OCI-LY7 (cell line): ENCODE results near the gene WDR18. TPM values are rescaled to one million over a fixed set of nuclear protein-coding genes. Genes with fewer than 3 reads are reported as not detected.

Experiments
- BruUV-seq: library from RNA; stranded (reverse); fragments of 400-500 nt; replicated peaks from 2 replicates; lab custom pipeline; 2021; lab: Mats Ljungman, UMichigan
- CTCF ChIA-PET: fragments of 300-600 bp; sonication (Branson Sonifier 250); formaldehyde crosslinking; loops from one replicate; lab custom pipeline; 2022; ENCODE audit warnings: antibody characterized with exemption; ENCODE audit not compliant: unreplicated experiment; lab: Charles Lee
- POLR2A ChIA-PET: fragments of 300-600 bp; sonication (Branson Sonifier 250); formaldehyde crosslinking; loops from one replicate; lab custom pipeline; 2022; ENCODE audit warnings: antibody characterized with exemption; lab: Charles Lee
- DNase-seq: peaks from one replicate; pipeline ENCODE4 v3.0.0-alpha.2; 2015; ENCODE audit warnings: low spot score
- H2AFZ ChIP-seq: fragments of 200-600 bp; sonication (generic), shearing (Covaris generic); 2 replicates; pipeline ENCODE4 v1.6.1; 2014; ENCODE audit warnings: mild to moderate bottlenecking, antibody characterized with exemption, low read length, moderate library complexity
- H3K27ac ChIP-seq: fragments of 200-600 bp; sonication (generic); 2 replicates; pipeline ENCODE4 v1.5.1; 2014; ENCODE audit warnings: mixed run types, low read depth, mild to moderate bottlenecking, moderate library complexity, low read length, inconsistent platforms; ENCODE audit not compliant: poor library complexity, severe bottlenecking
- H3K36me3 ChIP-seq: fragments of 200-600 bp; sonication (generic); 2 replicates; pipeline ENCODE4 v1.6.1; 2014; ENCODE audit warnings: mild to moderate bottlenecking, antibody characterized with exemption, low read length, moderate library complexity, mixed read lengths; ENCODE audit not compliant: insufficient read depth
- H3K4me1 ChIP-seq: fragments of 200-600 bp; sonication (generic); 2 replicates; pipeline ENCODE4 v1.5.1; 2014; ENCODE audit warnings: mild to moderate bottlenecking, low read length; ENCODE audit not compliant: insufficient read depth, poor library complexity, severe bottlenecking
- H3K4me2 ChIP-seq: fragments of 200-600 bp; sonication (generic); 2 replicates; pipeline ENCODE4 v1.6.1; 2014; ENCODE audit warnings: mild to moderate bottlenecking, low read length
- H3K4me3 ChIP-seq: fragments of 200-600 bp; sonication (generic); 2 replicates; pipeline ENCODE4 v1.5.1; 2014; ENCODE audit warnings: mild to moderate bottlenecking, low read depth, low read length; ENCODE audit not compliant: poor library complexity, severe bottlenecking
- H3K79me2 ChIP-seq: fragments of 200-600 bp; sonication (generic); 2 replicates; pipeline ENCODE4 v1.6.1; 2016; ENCODE audit warnings: low read depth, mild to moderate bottlenecking, low read length, moderate library complexity, mixed read lengths; ENCODE audit not compliant: insufficient read depth
- H3K9me2 ChIP-seq: fragments of 200-600 bp; sonication (generic); 2 replicates; pipeline ENCODE4 v1.6.1; 2016; ENCODE audit warnings: mild to moderate bottlenecking, low read length, mixed read lengths; ENCODE audit not compliant: insufficient read depth
- H3K9me3 ChIP-seq: fragments of 200-600 bp; sonication (generic); 2 replicates; pipeline ENCODE4 v1.6.1; 2014; ENCODE audit warnings: mild to moderate bottlenecking, mixed run types, low read length, mixed read lengths
- H4K20me1 ChIP-seq: fragments of 200-600 bp; sonication (generic); 2 replicates; pipeline ENCODE4 v1.6.1; 2014; ENCODE audit warnings: mild to moderate bottlenecking, antibody characterized with exemption, low read length, moderate library complexity, mixed read lengths; ENCODE audit not compliant: insufficient read depth
- CTCF ChIP-seq: fragments of 200-600 bp; sonication (generic); conservative IDR thresholded peaks from 2 replicates; pipeline ENCODE4 v1.5.1; 2014; ENCODE audit warnings: mild to moderate bottlenecking, antibody characterized with exemption, low read length, moderate library complexity, mixed read lengths
- EZH2phosphoT487 ChIP-seq: fragments of 200-600 bp; sonication (generic); IDR thresholded peaks from 2 replicates; pipeline ENCODE4 v1.6.1; 2018; ENCODE audit warnings: low read depth, borderline replicate concordance, mild to moderate bottlenecking, mixed run types, antibody characterized with exemption, low read length, moderate library complexity, mixed read lengths
- intact Hi-C: fragments of 100-400 bp; cut with micrococcal nuclease; formaldehyde crosslinking; loops from one replicate; pipeline ENCODE4 v1.10.0; 2022; ENCODE audit not compliant: unreplicated experiment
- total RNA-seq, 2 experiments: library from RNA; depleted of rRNA in 1 of 2; stranded (reverse); fragments of >200 nt in 1 of 2; shearing (Covaris generic) in 1 of 2; gene quantifications; 2 replicates each; pipeline ENCODE4 v1.2.3, GENCODE V29; 2014 to 2022

The WDR18 gene
- total RNA-seq, 2 experiments from 2014 or later: 51.4 to 74.7 TPM

DNA sequence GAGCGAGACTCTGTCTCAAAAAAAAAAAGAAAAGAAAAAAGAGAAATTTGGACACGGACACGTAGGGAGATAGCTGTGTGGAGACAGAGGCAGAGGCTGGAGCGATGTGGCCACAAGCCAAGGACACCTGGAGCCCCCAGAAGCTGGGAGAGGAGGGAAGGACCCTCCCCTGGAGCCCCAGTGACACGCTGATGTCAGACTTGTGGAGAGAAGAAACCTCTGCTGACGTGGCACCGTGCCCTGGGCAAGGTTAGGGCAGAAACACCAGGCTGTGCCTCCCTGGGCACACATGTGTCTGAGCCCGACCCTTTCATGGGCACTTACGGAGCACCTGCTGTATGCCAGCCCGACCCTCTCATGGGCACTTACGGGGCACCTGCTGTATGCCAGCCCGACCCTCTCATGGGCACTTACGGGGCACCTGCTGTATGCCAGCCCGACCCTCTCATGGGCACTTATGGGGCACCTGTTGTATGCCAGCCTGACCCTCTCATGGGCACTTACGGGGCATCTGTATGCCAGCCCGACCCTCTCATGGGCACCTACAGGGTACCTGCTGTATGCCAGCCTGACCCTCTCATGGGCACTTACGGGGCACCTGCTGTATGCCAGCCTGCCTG, 40.5 kb upstream of the WDR18 start:
- Histone ChIP-seq H3K9me2 (no peaks in the 10 kb centered on the region), H3K4me1 (peaks cover 18% of the 10 kb centered on the region), H3K79me2 (no peaks in the 10 kb centered on the region), H2AFZ (no peak overlapping the region), H3K27ac (no peak overlapping the region), H3K9me3 (no peaks in the 10 kb centered on the region), H3K4me2 (no peak overlapping the region), H3K36me3 (no peaks in the 10 kb centered on the region), H3K4me3 (no peak overlapping the region), H4K20me1 (no peaks in the 10 kb centered on the region)
- no peak for DNase-seq
- TF ChIP-seq EZH2phosphoT487: no peak
- TF ChIP-seq CTCF: no peak
- intact Hi-C loops: no loop called here
- CTCF ChIA-PET: no interaction called here
- BruUV-seq: no TSS peak
- POLR2A ChIA-PET: no interaction called here

- Histone ChIP-seq H3K27ac (no peak overlapping the region), H3K4me2 (no peak overlapping the region), H4K20me1 (no peaks in the 10 kb centered on the region), H3K4me1 (peaks cover 23% of the 10 kb centered on the region), H2AFZ (no peak overlapping the region), H3K9me2 (no peaks in the 10 kb centered on the region), H3K36me3 (no peaks in the 10 kb centered on the region), H3K4me3 (no peak overlapping the region), H3K79me2 (no peaks in the 10 kb centered on the region), H3K9me3 (no peaks in the 10 kb centered on the region)
- TF ChIP-seq CTCF (no peak), EZH2phosphoT487 (no peak)
- ChIA-PET CTCF (no interaction called here), POLR2A (no interaction called here)
- intact Hi-C loops: no loop called here
- BruUV-seq: no TSS peak
- no peak for DNase-seq
Observed at GRCh38 chr19:944171-944567, 40.0 kb upstream of the WDR18 start.

GRCh38 chr19:944663-945241, 39.4 kb upstream of the WDR18 start:
- intact Hi-C loops: no loop called here
- no peaks in the 10 kb centered on the region for H3K79me2 ChIP-seq
- CTCF ChIA-PET: no interaction called here
- BruUV-seq: no TSS peak
- H3K9me2 ChIP-seq: no peaks in the 10 kb centered on the region
- H3K36me3 ChIP-seq: no peaks in the 10 kb centered on the region
- no peak overlapping the region for H2AFZ ChIP-seq
- TF ChIP-seq CTCF: no peak
- no peak for TF ChIP-seq EZH2phosphoT487
- POLR2A ChIA-PET: interaction anchor here (0.6 to 1.2 kb wide), 2 partner anchors 36 to 43 kb away, joined by 3 read pairs; no protein-coding TSS in a partner anchor
- no peak overlapping the region for H3K27ac ChIP-seq
- no peak for DNase-seq
- peaks cover 29% of the 10 kb centered on the region for H3K4me1 ChIP-seq
- H3K4me2 ChIP-seq: no peak overlapping the region
- H4K20me1 ChIP-seq: no peaks in the 10 kb centered on the region
- H3K4me3 ChIP-seq: no peak overlapping the region
- no peaks in the 10 kb centered on the region for H3K9me3 ChIP-seq
